NCI-H345 (cell line): ENCODE measurements around the gene KHDC4.

Source experiments
- DNase-seq: peaks from one replicate; lab custom pipeline; 2025; lab: John Stamatoyannopoulos, UW

KHDC4 gene

GRCh38 chr1:155934097-155934935 is at the start of gene KHDC4:
TSS of gene KHDC4 (minus strand) at chr1:155934413. CDS start at chr1:155934373, 40 bp downstream.
- peak; percentile 100 for DNase-seq

- peak; percentile 94 for DNase-seq
Measured at GRCh38 chr1:155983191-155984024, 49.2 kb upstream of the KHDC4 start.

- no peak for DNase-seq
Measured at GRCh38 chr1:155982106-155982505, 47.9 kb upstream of the KHDC4 start.

GRCh38 chr1:155981266-155982088 is 47.3 kb upstream of the KHDC4 start:
- DNase-seq, result no peak

GRCh38 chr1:155979597-155980343 is 45.6 kb upstream of the KHDC4 start:
- no peak for DNase-seq

- DNase-seq, result no peak
Measured at GRCh38 chr1:155978973-155979429, 44.8 kb upstream of the KHDC4 start.

GRCh38 chr1:155978325-155978972 is 44.2 kb upstream of the KHDC4 start, which contains the start of gene ARHGEF2:
TSS of gene ARHGEF2 (minus strand) at chr1:155978547. CDS start at chr1:155978427, 120 bp downstream.
- peak; percentile 92 for DNase-seq

- DNase-seq, result peak; percentile 72
Measured at GRCh38 chr1:155977690-155978324, 43.6 kb upstream of the KHDC4 start.

GRCh38 chr1:155976913-155977689 is 42.9 kb upstream of the KHDC4 start:
- DNase-seq, result peak; percentile 66

GRCh38 chr1:155976062-155976912 is 42.1 kb upstream of the KHDC4 start:
- DNase-seq, result peak; percentile 99

GRCh38 chr1:155975375-155976061 is 41.3 kb upstream of the KHDC4 start:
- no peak for DNase-seq

GRCh38 chr1:155974208-155975115 is 40.2 kb upstream of the KHDC4 start:
- DNase-seq, result peak; percentile 87

GRCh38 chr1:155973723-155974122 is 39.5 kb upstream of the KHDC4 start:
- DNase-seq, result no peak

GRCh38 chr1:155971910-155972809 is 37.9 kb upstream of the KHDC4 start:
- no peak for DNase-seq

- no peak for DNase-seq
Measured at GRCh38 chr1:155970531-155971167, 36.4 kb upstream of the KHDC4 start.
